Measurements from ENCODE around the gene ELMO3. TPM values are rescaled to one million over a fixed set of nuclear protein-coding genes. Genes with fewer than 3 reads are reported as not detected.

Gene ELMO3
- total and polyA plus RNA-seq, 2 of the 4 experiments (the other 2 are of a cell fraction) = 0.36 to 1.6 TPM

GRCh38 chr16:67247192-67248072 lies 48.5 kb downstream of the ELMO3 start, which contains the start of gene FHOD1 (continued):
- TF ChIP-seq RFX5 (IDR thresholded peaks at IDR 0.05; ENCODE audit: low read depth, low read length) (no peak), BHLHE40 (IDR thresholded peaks at IDR 0.05; ENCODE audit: low read depth, low read length) (no peak), RCOR1 (IDR thresholded peaks at IDR 0.05; ENCODE audit: insufficient replicate concordance, low read length) (no peak), CEBPB (IDR thresholded peaks at IDR 0.05; ENCODE audit: low read depth, low read length) (no peak)

- DNase-seq (no peak), ATAC-seq (ENCODE audit: low read depth) (no peak)
- WGBS, 2 experiments (ENCODE audit: extremely low coverage in 2 of 2, insufficient read length in 1 of 2) = 4% methylated on average over 3 of the region's 7 CpGs; no CpG with 5 or more reads in 1 of the 2 experiments
- CTCF ChIA-PET = interaction anchor here (1.5 kb wide), 1 partner anchor 13 kb away, joined by 4 read pairs; no protein-coding TSS in a partner anchor
- dilution Hi-C loops (cut with HindIII; ENCODE audit: low sequenced_read_pairs, unreplicated experiment) = no loop called here
- Histone ChIP-seq H3K9ac (ENCODE audit: low read depth, low read length) (peak overlapping the region; percentile 81), H3K18ac (ENCODE audit: low read depth, low read length) (no peak overlapping the region), H3K9me3 (ENCODE audit: control insufficient read depth, insufficient read depth, low read length) (no peaks in the 10 kb centered on the region), H2BK15ac (ENCODE audit: low read depth, low read length) (peak overlapping the region; percentile 34; the same call in 1 of the 3 replicates), H3K79me1 (ENCODE audit: low read depth in 1 of 2, low read length in 2 of 2) (peaks cover 11 to 57% of the 10 kb centered on the region in 2 experiments; a peak in 3 of 4 replicates), H2AFZ (replicated peaks; ENCODE audit: low read length, poor library complexity) (peak overlapping the region; percentile 90), H4K5ac (ENCODE audit: low read depth, low read length) (no peak overlapping the region), H2AK5ac (ENCODE audit: low read depth, low read length) (peak overlapping the region; percentile 93), H4K91ac (ENCODE audit: insufficient read depth, low read depth, low read length) (peak overlapping the region; percentile 73), H4K20me1 (ENCODE audit: insufficient read depth, low read length) (no peaks in the 10 kb centered on the region; the same call in 1 of the 2 replicates), H3K4me1 (ENCODE audit: control insufficient read depth, insufficient read depth, low read length) (peaks cover 38% of the 10 kb centered on the region), H2BK20ac (ENCODE audit: low read depth, low read length) (peak overlapping the region; percentile 24; the same call in 1 of the 2 replicates), H3K14ac (replicated peaks; ENCODE audit: low read depth, low read length) (peak overlapping the region; percentile 60), H3K56ac (ENCODE audit: extremely low read depth, insufficient read depth, low read length) (peak overlapping the region; percentile 46; the same call in 1 of the 2 replicates), H3K9me1 (ENCODE audit: insufficient read depth, low read length) (peaks cover 22% of the 10 kb centered on the region), H3K23ac (ENCODE audit: low read depth, low read length) (peak overlapping the region; percentile 87), H3K36me3 (ENCODE audit: control insufficient read depth, insufficient read depth, low read length) (no peaks in the 10 kb centered on the region), H3K4me3 (ENCODE audit: insufficient read depth, low read depth, low read length) (peak overlapping the region; percentile 59), H3K27ac (ENCODE audit: insufficient read depth, low read length) (peak overlapping the region; percentile 57; the same call in 1 of the 2 replicates), H4K8ac (ENCODE audit: low read depth in 2 of 2, low read length in 2 of 2) (peak overlapping the region; percentile 35 to 83; a peak in 3 of 4 replicates), H2BK5ac (ENCODE audit: low read depth, low read length, poor library complexity, severe bottlenecking) (no peak overlapping the region), H2AK9ac (replicated peaks; ENCODE audit: low read depth, low read length, poor library complexity) (peak overlapping the region; percentile 87), H3K27me3 (ENCODE audit: control insufficient read depth, insufficient read depth, low read length) (no peaks in the 10 kb centered on the region), H3K4me2 (ENCODE audit: low read depth, low read length) (peak overlapping the region; percentile 88), H2BK120ac (ENCODE audit: low read depth, low read length) (no peak overlapping the region; the same call in 1 of the 2 replicates), H3K4ac (ENCODE audit: low read depth, low read length) (peak overlapping the region; percentile 79)
- intact Hi-C loops (cut with micrococcal nuclease) = loop anchor here (5.0 kb wide), 1 partner anchor 144 kb away; the partner anchor contains the start of gene TPPP3
- POLR2A ChIA-PET (ENCODE audit: unreplicated experiment) = no interaction called here
- in situ Hi-C loops (cut with MboI; ENCODE audit: low sequenced_read_pairs) = no loop called here
- BruUV-seq (replicated peaks) = no TSS peak
- TF ChIP-seq FOS (IDR thresholded peaks at IDR 0.05; ENCODE audit: low read depth, low read length) = no peak
- no peak for TF ChIP-seq USF2 (IDR thresholded peaks at IDR 0.05; ENCODE audit: low read depth, low read length)
- no peak for TF ChIP-seq RAD21 (IDR thresholded peaks at IDR 0.05; ENCODE audit: low read length)
- no peak for TF ChIP-seq ELK1 (IDR thresholded peaks at IDR 0.05; ENCODE audit: borderline replicate concordance, low read depth, low read length)
- no peak for TF ChIP-seq MAFK (IDR thresholded peaks at IDR 0.05; ENCODE audit: low read depth, low read length)
- no peak for TF ChIP-seq POLR2A (IDR thresholded peaks at IDR 0.05; ENCODE audit: low read depth, low read length)
- TF ChIP-seq RFX5 (IDR thresholded peaks at IDR 0.05; ENCODE audit: low read depth, low read length) = no peak
- no peak for TF ChIP-seq BHLHE40 (IDR thresholded peaks at IDR 0.05; ENCODE audit: low read depth, low read length)
- TF ChIP-seq CEBPB (IDR thresholded peaks at IDR 0.05; ENCODE audit: low read depth, low read length) = no peak
- no peak for TF ChIP-seq MXI1 (IDR thresholded peaks at IDR 0.05; ENCODE audit: borderline replicate concordance, low read depth, low read length)
- no peak for TF ChIP-seq MAZ (IDR thresholded peaks at IDR 0.05; ENCODE audit: borderline replicate concordance, low read depth, low read length)
Measured at GRCh38 chr16:67248073-67248400, 49.1 kb downstream of the ELMO3 start.

Data from IMR-90 (cell line).